Endothelial cell of coronary artery (primary cell): ENCODE results near the gene SLC13A5. TPM values are rescaled to one million over a fixed set of nuclear protein-coding genes. Genes with fewer than 3 reads are reported as not detected.

Experiments used
- total RNA-seq: library from RNA; depleted of rRNA; stranded (reverse); fragments of >200 nt; gene quantifications from 2 replicates; pipeline ENCODE4 v1.2.3, GENCODE V29; 2014

Gene SLC13A5
- total RNA-seq, result not detected in 2 replicates

DNA sequence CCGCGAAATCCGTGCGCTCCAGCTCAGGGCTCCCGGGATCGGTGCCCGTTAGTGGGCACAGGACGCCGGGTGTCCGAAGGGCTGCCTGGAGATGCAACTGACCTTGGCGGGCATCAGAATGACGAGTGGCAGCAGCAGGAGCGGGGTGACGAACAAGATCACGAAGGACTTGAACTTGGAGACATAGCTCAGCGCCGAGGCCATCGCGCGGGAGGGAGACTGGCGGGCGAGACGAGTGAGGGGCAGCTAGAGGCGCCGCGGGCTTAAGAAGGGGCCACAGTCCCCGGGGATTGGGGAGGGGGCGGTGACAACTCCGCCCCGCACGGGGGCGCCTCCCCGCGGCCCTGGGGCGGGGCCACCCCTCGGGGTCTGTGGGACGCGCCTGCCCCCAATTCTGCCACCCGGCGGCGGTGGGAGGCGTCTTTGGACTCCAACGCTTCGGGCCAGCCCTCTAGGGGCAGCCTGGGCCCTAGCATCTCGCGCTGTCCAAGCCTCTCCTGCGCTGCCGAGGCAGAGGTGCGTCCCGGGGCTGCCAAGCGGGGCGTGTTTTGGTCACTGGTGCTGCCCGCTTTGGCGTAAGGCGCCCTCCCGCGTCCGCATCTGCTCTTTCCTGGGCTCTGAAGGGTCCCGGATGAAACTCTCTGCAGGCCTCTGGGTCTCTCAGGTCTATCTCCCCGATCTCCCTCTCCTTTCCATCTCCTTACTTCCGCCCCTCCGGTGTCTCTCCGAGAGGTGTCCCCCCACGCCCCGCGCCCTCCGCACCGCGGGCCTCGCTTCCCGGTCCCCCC is at the start of gene SLC13A5:
Gene SLC13A5, minus strand, starts transcription at position 240 of the 788 bp plus-strand sequence. Its CDS starts 36 bp downstream, at position 204.

DNA sequence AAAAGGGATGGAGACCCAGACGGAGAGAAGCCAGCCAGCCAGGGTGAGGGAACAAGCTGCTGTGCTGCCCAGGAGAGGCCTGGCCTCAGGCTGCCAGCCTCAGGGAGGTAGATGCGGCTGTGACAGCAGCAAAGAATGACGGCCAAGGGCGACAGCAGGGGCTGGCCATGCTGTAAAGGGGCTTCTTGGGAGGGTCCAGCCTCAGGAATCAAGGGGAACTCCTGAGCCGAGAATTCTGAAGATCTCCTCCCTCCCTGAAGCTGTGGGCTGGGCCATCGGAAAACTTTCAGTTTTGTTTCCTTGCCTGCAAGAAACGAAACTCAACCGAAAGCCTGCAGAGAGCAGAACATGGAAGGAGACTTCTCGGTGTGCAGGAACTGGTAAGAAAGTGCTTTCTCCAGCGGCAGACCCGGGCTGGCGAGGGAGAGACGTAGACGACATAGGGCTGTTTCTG is 42.6 kb upstream of the SLC13A5 start, which contains the start of gene XAF1:
Gene XAF1, plus strand, starts transcription at position 316 of the 454 bp plus-strand sequence. Its CDS starts 33 bp downstream, at position 349.

DNA sequence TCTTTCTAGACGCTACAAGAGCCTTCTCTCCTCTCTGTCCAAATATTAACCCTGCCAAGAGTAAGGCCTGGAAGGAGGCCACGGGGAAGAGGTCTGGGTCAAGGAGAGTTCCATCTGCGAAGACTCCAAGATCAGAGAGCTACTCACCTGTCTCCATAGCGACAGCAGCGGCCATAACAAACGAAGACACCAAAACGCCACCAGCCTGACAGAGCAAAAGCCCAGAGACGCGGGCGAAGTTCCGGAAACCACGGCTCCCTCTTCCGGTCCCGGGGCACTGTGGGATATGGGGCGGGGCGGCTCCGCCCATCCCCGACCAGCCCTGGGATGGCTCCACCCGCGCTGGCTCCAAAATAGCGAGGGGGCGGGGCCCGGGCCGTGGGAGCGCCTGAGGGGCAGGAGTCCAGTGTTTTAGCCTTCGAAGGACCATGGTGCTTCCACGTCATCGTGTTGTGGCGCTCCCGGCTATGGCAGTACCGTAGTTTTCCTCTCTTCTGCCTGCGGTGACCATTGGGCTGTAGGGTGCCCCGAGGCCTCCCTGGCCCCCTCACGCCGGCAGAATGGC is 61.7 kb downstream of the SLC13A5 start, which contains the start of the genes C17orf100 and MED31:
Gene C17orf100, plus strand, starts transcription at position 409 of the 565 bp plus-strand sequence. Its CDS starts 152 bp downstream, at position 561.
Gene MED31, minus strand, starts transcription at position 252 of the 565 bp plus-strand sequence. Its CDS starts 77 bp downstream, at position 175.

DNA sequence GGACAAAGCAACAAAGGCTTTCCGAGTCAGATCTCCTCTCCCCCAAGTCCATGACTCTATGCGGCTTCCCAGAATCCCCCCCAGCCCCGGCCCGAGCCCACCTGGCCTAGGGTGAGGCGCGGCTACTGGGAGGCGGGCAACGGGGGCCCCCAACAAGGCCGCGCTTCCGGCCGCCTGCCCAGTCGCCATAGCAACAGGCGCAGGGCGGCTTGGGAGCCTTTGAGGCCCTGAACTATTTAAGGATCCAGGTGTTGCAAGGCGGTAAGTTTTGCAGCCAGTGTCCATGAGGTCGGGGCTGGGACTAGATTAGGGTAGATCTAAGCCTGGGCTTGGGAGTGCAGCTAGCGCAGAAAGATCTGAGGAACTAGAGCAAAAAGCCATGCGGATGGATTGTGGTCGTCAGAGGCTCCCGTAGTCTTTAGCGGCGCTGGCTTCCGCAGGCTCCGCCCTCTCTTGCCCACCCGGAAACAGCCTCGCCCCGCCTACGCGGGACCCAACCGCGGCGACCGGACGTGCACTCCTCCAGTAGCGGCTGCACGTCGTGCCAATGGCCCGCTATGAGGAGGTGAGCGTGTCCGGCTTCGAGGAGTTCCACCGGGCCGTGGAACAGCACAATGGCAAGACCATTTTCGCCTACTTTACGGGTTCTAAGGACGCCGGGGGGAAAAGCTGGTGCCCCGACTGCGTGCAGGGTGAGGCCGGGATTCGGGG is 72.5 kb downstream of the SLC13A5 start, which contains the start of the genes KIAA0753 and TXNDC17:
Gene KIAA0753, minus strand, starts transcription at position 176 of the 711 bp plus-strand sequence. CDS start 5,608 bp downstream, outside the sequence.
Gene TXNDC17, plus strand, starts transcription at position 525 of the 711 bp plus-strand sequence. Its CDS starts 23 bp downstream, at position 548.

Other genes with a start within 250 kb of the SLC13A5 start
- gene PITPNM3, start 156.8 kb downstream of the SLC13A5 start, total RNA-seq, result 2.2 and 2.7 TPM in 2 replicates
- gene KIAA0753, start 72.7 kb downstream of the SLC13A5 start, total RNA-seq, result 9.9 and 13.5 TPM in 2 replicates
- gene TXNDC17, start 72.3 kb downstream of the SLC13A5 start, total RNA-seq, result 102 and 157 TPM in 2 replicates
- 10.3 and 12.9 TPM in 2 replicates for gene MED31, start 61.8 kb downstream of the SLC13A5 start, total RNA-seq
- gene C17orf100, start 61.6 kb downstream of the SLC13A5 start, total RNA-seq, result 0.18 and 0.38 TPM in 2 replicates
- gene XAF1, start 42.7 kb upstream of the SLC13A5 start, total RNA-seq, result 16.7 and 24.9 TPM in 2 replicates
- 0.56 and 1.3 TPM in 2 replicates for gene FBXO39, start 62.8 kb upstream of the SLC13A5 start, total RNA-seq
- gene TEKT1, start 118.4 kb upstream of the SLC13A5 start, total RNA-seq, result not detected in 2 replicates